Measurements from ENCODE around the gene EIF5AL1.

The EIF5AL1 gene

GRCh38 chr10:79473496-79474095 lies 38.7 kb upstream of the EIF5AL1 start:
- Histone ChIP-seq H3K36me3 (ENCODE audit: control insufficient read depth, insufficient read depth, low read length) (no peaks in the 10 kb centered on the region), H3K27me3 (ENCODE audit: control insufficient read depth, insufficient read depth, low read length, poor library complexity, severe bottlenecking) (no peaks in the 10 kb centered on the region), H3K4me3 (ENCODE audit: insufficient read depth, low read depth, low read length) (no peak overlapping the region), H3K27ac (ENCODE audit: insufficient read depth, low read depth, low read length, poor library complexity, severe bottlenecking) (no peak overlapping the region), H3K9me3 (ENCODE audit: control insufficient read depth, low read length) (no peaks in the 10 kb centered on the region), H3K4me1 (ENCODE audit: control insufficient read depth, insufficient read depth, low read length) (no peaks in the 10 kb centered on the region)
- 89 to 92% methylated on average over 5 of the region's 5 CpGs for WGBS, 2 experiments

GRCh38 chr10:79475119-79475653 lies 37.1 kb upstream of the EIF5AL1 start:
- H3K36me3 ChIP-seq (ENCODE audit: control insufficient read depth, insufficient read depth, low read length), result no peaks in the 10 kb centered on the region
- no peaks in the 10 kb centered on the region for H3K27me3 ChIP-seq (ENCODE audit: control insufficient read depth, insufficient read depth, low read length, poor library complexity, severe bottlenecking)
- no peaks in the 10 kb centered on the region for H3K4me1 ChIP-seq (ENCODE audit: control insufficient read depth, insufficient read depth, low read length)
- H3K4me3 ChIP-seq (ENCODE audit: insufficient read depth, low read depth, low read length), result no peak overlapping the region
- 89 to 92% methylated on average over 7 of the region's 7 CpGs for WGBS, 2 experiments
- H3K9me3 ChIP-seq (ENCODE audit: control insufficient read depth, low read length), result no peaks in the 10 kb centered on the region
- no peak overlapping the region for H3K27ac ChIP-seq (ENCODE audit: insufficient read depth, low read depth, low read length, poor library complexity, severe bottlenecking)

- Histone ChIP-seq H3K4me3 (ENCODE audit: insufficient read depth, low read depth, low read length) (no peak overlapping the region), H3K36me3 (ENCODE audit: control insufficient read depth, insufficient read depth, low read length) (no peaks in the 10 kb centered on the region), H3K9me3 (ENCODE audit: control insufficient read depth, low read length) (no peaks in the 10 kb centered on the region), H3K27me3 (ENCODE audit: control insufficient read depth, insufficient read depth, low read length, poor library complexity, severe bottlenecking) (no peaks in the 10 kb centered on the region), H3K27ac (ENCODE audit: insufficient read depth, low read depth, low read length, poor library complexity, severe bottlenecking) (no peak overlapping the region), H3K4me1 (ENCODE audit: control insufficient read depth, insufficient read depth, low read length) (no peaks in the 10 kb centered on the region)
- WGBS, 2 experiments, result 88 to 93% methylated on average over 3 of the region's 3 CpGs
Measured at GRCh38 chr10:79475877-79476276, 36.5 kb upstream of the EIF5AL1 start.

GRCh38 chr10:79476645-79477044 lies 35.7 kb upstream of the EIF5AL1 start:
- Histone ChIP-seq H3K4me3 (ENCODE audit: insufficient read depth, low read depth, low read length) (no peak overlapping the region), H3K4me1 (ENCODE audit: control insufficient read depth, insufficient read depth, low read length) (no peaks in the 10 kb centered on the region), H3K36me3 (ENCODE audit: control insufficient read depth, insufficient read depth, low read length) (no peaks in the 10 kb centered on the region)

GRCh38 chr10:79477456-79477855 lies 34.9 kb upstream of the EIF5AL1 start:
- Histone ChIP-seq H3K4me3 (ENCODE audit: insufficient read depth, low read depth, low read length) (no peak overlapping the region), H3K9me3 (ENCODE audit: control insufficient read depth, low read length) (peaks cover 3% of the 10 kb centered on the region), H3K27me3 (ENCODE audit: control insufficient read depth, insufficient read depth, low read length, poor library complexity, severe bottlenecking) (no peaks in the 10 kb centered on the region), H3K36me3 (ENCODE audit: control insufficient read depth, insufficient read depth, low read length) (no peaks in the 10 kb centered on the region), H3K27ac (ENCODE audit: insufficient read depth, low read depth, low read length, poor library complexity, severe bottlenecking) (no peak overlapping the region), H3K4me1 (ENCODE audit: control insufficient read depth, insufficient read depth, low read length) (no peaks in the 10 kb centered on the region)
- 89 to 93% methylated on average over 7 of the region's 7 CpGs for WGBS, 2 experiments

More at GRCh38 chr10:79476645-79477044, 35.7 kb upstream of the EIF5AL1 start:
- H3K27me3 ChIP-seq (ENCODE audit: control insufficient read depth, insufficient read depth, low read length, poor library complexity, severe bottlenecking), result no peaks in the 10 kb centered on the region
- H3K9me3 ChIP-seq (ENCODE audit: control insufficient read depth, low read length), result peaks cover 3% of the 10 kb centered on the region
- no peak overlapping the region for H3K27ac ChIP-seq (ENCODE audit: insufficient read depth, low read depth, low read length, poor library complexity, severe bottlenecking)

GRCh38 chr10:79479283-79479909 lies 32.9 kb upstream of the EIF5AL1 start:
- Histone ChIP-seq H3K27ac (ENCODE audit: insufficient read depth, low read depth, low read length, poor library complexity, severe bottlenecking) (no peak overlapping the region), H3K27me3 (ENCODE audit: control insufficient read depth, insufficient read depth, low read length, poor library complexity, severe bottlenecking) (no peaks in the 10 kb centered on the region), H3K36me3 (ENCODE audit: control insufficient read depth, insufficient read depth, low read length) (no peaks in the 10 kb centered on the region), H3K4me3 (ENCODE audit: insufficient read depth, low read depth, low read length) (no peak overlapping the region), H3K4me1 (ENCODE audit: control insufficient read depth, insufficient read depth, low read length) (peaks cover 2% of the 10 kb centered on the region), H3K9me3 (ENCODE audit: control insufficient read depth, low read length) (peaks cover 3% of the 10 kb centered on the region)
- WGBS, 2 experiments, result 88 to 90% methylated on average over 2 to 3 of the region's 3 CpGs

- Histone ChIP-seq H3K4me1 (ENCODE audit: control insufficient read depth, insufficient read depth, low read length) (peaks cover 2% of the 10 kb centered on the region), H3K9me3 (ENCODE audit: control insufficient read depth, low read length) (peaks cover 3% of the 10 kb centered on the region), H3K27me3 (ENCODE audit: control insufficient read depth, insufficient read depth, low read length, poor library complexity, severe bottlenecking) (no peaks in the 10 kb centered on the region), H3K27ac (ENCODE audit: insufficient read depth, low read depth, low read length, poor library complexity, severe bottlenecking) (peak overlapping the region; percentile 41), H3K4me3 (ENCODE audit: insufficient read depth, low read depth, low read length) (no peak overlapping the region), H3K36me3 (ENCODE audit: control insufficient read depth, insufficient read depth, low read length) (no peaks in the 10 kb centered on the region)
- WGBS, 2 experiments, result 93 to 94% methylated on average over 1 of the region's 1 CpG
Measured at GRCh38 chr10:79482304-79482703, 30.0 kb upstream of the EIF5AL1 start.

- Histone ChIP-seq H3K36me3 (ENCODE audit: control insufficient read depth, insufficient read depth, low read length) (no peaks in the 10 kb centered on the region), H3K4me3 (ENCODE audit: insufficient read depth, low read depth, low read length) (no peak overlapping the region), H3K4me1 (ENCODE audit: control insufficient read depth, insufficient read depth, low read length) (peaks cover 2% of the 10 kb centered on the region), H3K27me3 (ENCODE audit: control insufficient read depth, insufficient read depth, low read length, poor library complexity, severe bottlenecking) (no peaks in the 10 kb centered on the region), H3K27ac (ENCODE audit: insufficient read depth, low read depth, low read length, poor library complexity, severe bottlenecking) (peak overlapping the region; percentile 41), H3K9me3 (ENCODE audit: control insufficient read depth, low read length) (peaks cover 3% of the 10 kb centered on the region)
- WGBS, 2 experiments, result 49 to 54% methylated on average over 4 of the region's 4 CpGs
Measured at GRCh38 chr10:79482741-79483140, 29.6 kb upstream of the EIF5AL1 start.

- Histone ChIP-seq H3K4me1 (ENCODE audit: control insufficient read depth, insufficient read depth, low read length) (peaks cover 2% of the 10 kb centered on the region), H3K9me3 (ENCODE audit: control insufficient read depth, low read length) (peaks cover 3% of the 10 kb centered on the region), H3K27me3 (ENCODE audit: control insufficient read depth, insufficient read depth, low read length, poor library complexity, severe bottlenecking) (no peaks in the 10 kb centered on the region), H3K27ac (ENCODE audit: insufficient read depth, low read depth, low read length, poor library complexity, severe bottlenecking) (no peak overlapping the region), H3K4me3 (ENCODE audit: insufficient read depth, low read depth, low read length) (no peak overlapping the region), H3K36me3 (ENCODE audit: control insufficient read depth, insufficient read depth, low read length) (no peaks in the 10 kb centered on the region)
- whole genome bisulfite sequencing, 2 experiments, result 83 to 95% methylated on average over 2 to 3 of the region's 3 CpGs
Measured at GRCh38 chr10:79483299-79483698, 29.0 kb upstream of the EIF5AL1 start.

- H3K4me1 ChIP-seq (ENCODE audit: control insufficient read depth, insufficient read depth, low read length), result peaks cover 2% of the 10 kb centered on the region
- peaks cover 3% of the 10 kb centered on the region for H3K9me3 ChIP-seq (ENCODE audit: control insufficient read depth, low read length)
- H3K27ac ChIP-seq (ENCODE audit: insufficient read depth, low read depth, low read length, poor library complexity, severe bottlenecking), result no peak overlapping the region
- no peaks in the 10 kb centered on the region for H3K36me3 ChIP-seq (ENCODE audit: control insufficient read depth, insufficient read depth, low read length)
- WGBS, 2 experiments, result 89 to 100% methylated on average over 2 of the region's 2 CpGs
- H3K27me3 ChIP-seq (ENCODE audit: control insufficient read depth, insufficient read depth, low read length, poor library complexity, severe bottlenecking), result no peaks in the 10 kb centered on the region
- H3K4me3 ChIP-seq (ENCODE audit: insufficient read depth, low read depth, low read length), result no peak overlapping the region
Measured at GRCh38 chr10:79483948-79484347, 28.4 kb upstream of the EIF5AL1 start.

Data from ectodermal cell (in vitro differentiated cells).